Muscle layer of colon (tissue), 2 donors: ENCODE measurements around the gene MED25.

Experiments
- H3K27ac ChIP-seq: one replicate; pipeline ENCODE4 v1.7.0; 2013; ENCODE audit warnings: low read depth, mild to moderate bottlenecking, low read length, moderate library complexity
- H3K27me3 ChIP-seq, 2 donors: one replicate each; pipeline ENCODE4 v1.7.0; 2013; ENCODE audit warnings: low read length in 2 of 2, mild to moderate bottlenecking in 2 of 2; ENCODE audit not compliant: insufficient read depth in 2 of 2, control insufficient read depth in 1 of 2
- H3K36me3 ChIP-seq: one replicate; pipeline ENCODE4 v1.7.0; 2013; ENCODE audit warnings: mild to moderate bottlenecking, low read length; ENCODE audit not compliant: insufficient read depth
- H3K4me1 ChIP-seq: one replicate; pipeline ENCODE4 v1.7.0; 2013; ENCODE audit warnings: mild to moderate bottlenecking, low read length; ENCODE audit not compliant: insufficient read depth
- H3K4me3 ChIP-seq, 2 donors: one replicate each; pipeline ENCODE4 v1.7.0; 2013; ENCODE audit warnings: low read length in 2 of 2, low read depth in 1 of 2, mild to moderate bottlenecking in 1 of 2, moderate library complexity in 1 of 2
- H3K9ac ChIP-seq: one replicate; pipeline ENCODE4 v1.7.0; 2013; ENCODE audit warnings: low read length
- H3K9me3 ChIP-seq: one replicate; pipeline ENCODE4 v1.7.0; 2013; ENCODE audit warnings: mild to moderate bottlenecking, low read length
- donor health status: abdominal sarcoma.
- donor health status: Adenocarcinoma of cecum.

Gene MED25

DNA sequence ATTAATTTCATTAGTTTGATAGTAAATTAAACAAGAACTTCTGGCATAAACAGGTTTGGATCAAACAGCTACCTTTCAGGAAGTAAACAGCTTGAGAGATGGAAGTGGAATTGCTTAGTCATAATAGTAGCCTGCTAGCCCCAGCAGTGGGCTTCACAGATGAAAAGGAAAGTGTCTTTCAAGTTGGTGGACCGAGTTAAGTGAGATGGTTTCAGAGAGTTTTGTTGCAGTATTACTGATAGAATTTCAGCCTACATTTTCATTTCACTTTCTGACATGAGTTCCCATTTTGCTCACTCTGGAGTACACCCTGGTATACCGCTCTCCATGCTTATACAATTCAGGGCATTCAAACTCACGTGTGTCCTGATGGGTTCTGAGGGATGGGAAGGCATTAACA is 30.8 kb downstream of the MED25 start:
- Histone ChIP-seq H3K4me1 (peaks cover 27% of the 10 kb centered on the region), H3K9me3 (no peaks in the 10 kb centered on the region), H3K27ac (no peak overlapping the region), H3K4me3 (peak overlapping the region in 1 of 2 donors; percentile 12), H3K9ac (no peak overlapping the region), H3K36me3 (no peaks in the 10 kb centered on the region), H3K27me3 (no peaks in the 10 kb centered on the region)

- peaks cover 27% of the 10 kb centered on the region for H3K4me1 ChIP-seq
- H3K36me3 ChIP-seq, result no peaks in the 10 kb centered on the region
- peak overlapping the region; percentile 12 to 70 for H3K4me3 ChIP-seq
- no peaks in the 10 kb centered on the region for H3K27me3 ChIP-seq
- H3K9ac ChIP-seq, result no peak overlapping the region
- H3K9me3 ChIP-seq, result no peaks in the 10 kb centered on the region
- H3K27ac ChIP-seq, result peak overlapping the region; percentile 95
Measured at GRCh38 chr19:49849433-49850220, 31.5 kb downstream of the MED25 start.

DNA sequence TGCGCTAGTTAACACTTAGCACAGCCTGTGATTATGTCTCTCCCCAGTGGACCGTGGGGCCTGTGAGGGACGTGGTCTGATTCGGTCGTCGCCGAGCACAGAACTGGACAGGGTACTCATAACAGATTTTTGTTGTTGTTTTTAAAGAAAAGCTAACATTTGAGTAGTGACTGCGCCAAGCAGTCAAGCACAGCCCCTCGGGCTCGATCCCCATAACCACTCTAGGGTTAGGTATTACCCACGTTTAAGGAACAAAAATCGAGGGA is 32.1 kb downstream of the MED25 start:
- Histone ChIP-seq H3K36me3 (no peaks in the 10 kb centered on the region), H3K27me3 (no peaks in the 10 kb centered on the region), H3K4me1 (peaks cover 27% of the 10 kb centered on the region), H3K9ac (no peak overlapping the region), H3K27ac (peak overlapping the region; percentile 95), H3K4me3 (peak overlapping the region in 1 of 2 donors; percentile 70), H3K9me3 (no peaks in the 10 kb centered on the region)

DNA sequence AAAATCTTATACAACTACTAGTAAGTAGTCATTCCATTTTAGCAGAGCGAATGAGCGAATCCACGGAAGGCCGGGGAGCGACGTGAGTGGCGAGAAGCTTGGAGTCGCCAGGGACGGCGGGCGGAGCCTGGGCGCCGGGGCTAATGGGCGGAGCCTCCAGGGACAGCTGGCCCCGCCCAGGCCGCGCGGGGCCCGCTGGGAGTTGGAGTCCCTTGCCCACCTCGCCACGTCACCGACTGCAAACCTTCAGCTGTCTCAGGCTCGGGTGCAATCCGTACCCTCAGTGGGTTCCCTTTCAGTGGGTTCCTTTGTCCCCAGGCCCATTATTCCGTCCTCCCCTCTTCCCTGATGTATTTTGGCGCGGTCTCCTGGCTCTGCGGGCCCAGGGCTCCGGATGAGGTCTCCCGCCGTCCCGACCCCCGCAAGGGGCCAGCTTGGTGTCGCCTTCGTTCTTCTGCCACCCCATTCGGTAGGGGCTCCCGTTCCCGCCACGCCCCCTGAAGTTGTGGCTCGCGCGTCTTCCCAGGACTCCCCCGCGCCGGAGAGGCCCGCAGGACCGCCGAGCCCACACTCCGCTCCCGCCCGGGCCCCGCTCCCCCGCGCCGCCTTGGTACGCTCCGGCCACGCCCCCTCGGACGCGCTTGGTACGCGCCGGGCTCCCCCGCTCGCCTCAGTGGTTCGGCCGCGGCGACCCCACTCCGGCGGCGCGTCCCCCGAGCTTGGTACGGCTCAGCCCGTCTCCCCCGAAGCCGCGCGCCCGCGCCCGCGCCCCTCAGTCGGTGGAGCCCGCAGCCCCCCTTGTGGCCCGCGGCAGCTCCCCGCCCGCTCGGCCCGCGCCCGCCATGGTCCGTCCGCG is 32.6 kb downstream of the MED25 start, which contains the start of gene PTOV1:
TSS of gene PTOV1 (plus strand) at position 673 of the 856 bp plus-strand sequence.
- Histone ChIP-seq H3K4me3 (peak within 1 kb of the TSS; percentile 66 to 70), H3K27ac (peak within 1 kb of the TSS; percentile 95), H3K36me3 (peaks cover 5% of the 10 kb centered on the region), H3K9me3 (no peaks in the 10 kb centered on the region), H3K27me3 (no peaks in the 10 kb centered on the region), H3K9ac (peak within 1 kb of the TSS; percentile 83), H3K4me1 (peaks cover 27% of the 10 kb centered on the region)

DNA sequence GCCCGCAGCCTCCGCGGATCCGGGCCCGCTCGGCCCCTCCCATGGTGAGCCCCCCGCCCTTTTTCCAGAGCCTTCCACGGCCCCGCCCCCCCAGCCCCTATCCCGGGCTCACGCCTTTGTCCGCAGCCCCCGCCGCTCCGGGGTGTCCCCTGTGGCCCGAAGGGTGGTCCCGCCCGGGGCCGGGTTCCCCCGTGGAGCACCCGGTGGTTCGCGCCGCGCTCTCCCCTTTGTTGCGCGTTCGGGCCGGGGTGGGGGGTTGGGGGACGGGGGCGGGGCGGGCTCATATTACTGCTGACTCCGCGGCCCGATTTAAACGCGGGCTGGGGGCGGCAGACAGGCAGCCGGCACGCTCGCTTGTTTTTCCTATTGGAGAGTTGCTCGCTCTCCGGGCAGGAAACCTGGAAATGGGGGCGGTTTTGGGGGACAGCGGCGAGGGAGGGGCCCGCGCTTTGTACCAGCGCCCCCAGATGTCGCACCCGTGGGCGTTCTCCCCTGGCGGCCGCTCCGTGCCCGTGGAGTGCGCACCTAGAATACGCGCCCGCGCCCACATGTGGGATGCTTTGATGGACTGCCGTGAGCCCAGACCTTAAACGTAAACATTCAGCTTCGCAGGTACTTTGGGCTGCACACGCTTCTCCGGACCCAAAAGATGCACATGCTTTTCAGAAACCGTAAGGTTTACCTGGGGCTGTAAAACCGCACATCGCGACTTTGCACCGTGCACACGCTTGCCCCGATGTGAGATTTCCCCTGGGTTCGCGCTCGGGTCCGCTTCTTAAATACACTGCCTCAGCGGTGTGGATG is 33.6 kb downstream of the MED25 start:
- Histone ChIP-seq H3K27ac (peak overlapping the region; percentile 95), H3K4me1 (peaks cover 27% of the 10 kb centered on the region), H3K4me3 (peak overlapping the region; percentile 53 to 70), H3K9me3 (no peaks in the 10 kb centered on the region), H3K27me3 (no peaks in the 10 kb centered on the region), H3K9ac (no peak overlapping the region), H3K36me3 (peaks cover 6% of the 10 kb centered on the region)

- Histone ChIP-seq H3K27me3 (no peaks in the 10 kb centered on the region), H3K4me3 (peak overlapping the region; percentile 53 to 68), H3K27ac (peak overlapping the region; percentile 49), H3K9ac (no peak overlapping the region), H3K36me3 (peaks cover 12% of the 10 kb centered on the region), H3K4me1 (peaks cover 27% of the 10 kb centered on the region), H3K9me3 (no peaks in the 10 kb centered on the region)
Measured at GRCh38 chr19:49852631-49853126, 34.6 kb downstream of the MED25 start.

DNA sequence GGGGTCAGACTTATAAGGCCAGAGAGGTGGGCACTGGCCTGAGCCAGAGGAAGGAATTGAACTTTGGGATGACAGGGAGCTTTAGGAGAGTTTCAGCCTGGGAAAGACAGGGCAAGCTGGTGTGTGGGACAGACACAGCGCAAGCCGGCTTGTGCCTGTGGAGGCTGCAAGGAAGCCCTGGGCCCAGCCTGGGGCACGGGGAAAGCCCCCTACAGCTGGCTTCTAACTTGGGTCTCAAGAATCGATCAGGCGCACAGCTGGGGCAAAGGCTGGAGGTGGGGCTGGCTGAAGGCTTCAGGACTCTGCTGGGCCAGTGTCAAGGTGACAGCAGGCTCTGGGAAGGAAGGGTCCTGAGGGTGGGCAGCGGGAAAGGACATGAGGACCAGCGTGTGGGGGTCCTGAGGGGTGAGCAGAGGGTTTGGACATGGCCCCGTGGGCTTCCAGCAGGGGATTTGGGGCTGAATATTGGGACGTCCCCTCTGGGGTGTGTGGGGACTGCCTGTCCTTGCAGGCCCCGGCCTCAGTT is 35.8 kb downstream of the MED25 start:
- H3K4me1 ChIP-seq, result peaks cover 27% of the 10 kb centered on the region
- H3K9ac ChIP-seq, result no peak overlapping the region
- no peak overlapping the region for H3K27ac ChIP-seq
- H3K9me3 ChIP-seq, result no peaks in the 10 kb centered on the region
- H3K27me3 ChIP-seq, result no peaks in the 10 kb centered on the region
- no peak overlapping the region for H3K4me3 ChIP-seq
- H3K36me3 ChIP-seq, result peaks cover 14% of the 10 kb centered on the region

GRCh38 chr19:49854378-49855263 is 36.5 kb downstream of the MED25 start:
- Histone ChIP-seq H3K9me3 (no peaks in the 10 kb centered on the region), H3K27me3 (no peaks in the 10 kb centered on the region), H3K4me3 (no peak overlapping the region), H3K36me3 (peaks cover 14% of the 10 kb centered on the region), H3K9ac (no peak overlapping the region), H3K4me1 (peaks cover 27% of the 10 kb centered on the region), H3K27ac (no peak overlapping the region)

- Histone ChIP-seq H3K9ac (no peak overlapping the region), H3K36me3 (peaks cover 14% of the 10 kb centered on the region), H3K9me3 (no peaks in the 10 kb centered on the region), H3K27me3 (no peaks in the 10 kb centered on the region), H3K4me3 (no peak overlapping the region), H3K4me1 (peaks cover 21% of the 10 kb centered on the region), H3K27ac (no peak overlapping the region)
Measured at GRCh38 chr19:49855277-49855675, 37.2 kb downstream of the MED25 start.
